ENCODE measurements around the gene RAI14. TPM values are rescaled to one million over a fixed set of nuclear protein-coding genes. Genes with fewer than 3 reads are reported as not detected.

RAI14 gene
- total RNA-seq, 3 donors from 2014 or later = 12.5 to 38.7 (median 22.4) TPM

GRCh38 chr5:34789021-34789531 is 132.9 kb downstream of the RAI14 start:
- DNase-seq (ENCODE audit: low spot score in 2 of 2) = peak in 1 of 2 donors; percentile 30
- Histone ChIP-seq H3K27me3 (no peaks in the 10 kb centered on the region), H3K27ac (no peak overlapping the region), H3K4me1 (peaks cover 0 to 3% of the 10 kb centered on the region in 2 donors), H3K36me3 (no peaks in the 10 kb centered on the region), H3K9me3 (peaks cover 0 to 9% of the 10 kb centered on the region in 2 donors), H3K4me3 (no peak overlapping the region)
- TF ChIP-seq POLR2AphosphoS5 (IDR thresholded peaks at IDR 0.05) (peak in 1 of 3 donors; percentile 30), CTCF (IDR thresholded peaks at IDR 0.05) (no peak)
- intact Hi-C loops (cut with DNase I; ENCODE audit: low total_unique reads) = no loop called here

- no peak overlapping the region for H3K4me3 ChIP-seq
- peaks cover 0 to 3% of the 10 kb centered on the region in 2 donors for H3K4me1 ChIP-seq
- intact Hi-C loops (cut with DNase I; ENCODE audit: low total_unique reads) = no loop called here
- no peaks in the 10 kb centered on the region for H3K36me3 ChIP-seq
- H3K27me3 ChIP-seq = no peaks in the 10 kb centered on the region
- DNase-seq (ENCODE audit: low spot score in 2 of 2) = no peak
- no peak for TF ChIP-seq POLR2AphosphoS5 (IDR thresholded peaks at IDR 0.05)
- TF ChIP-seq CTCF (IDR thresholded peaks at IDR 0.05) = no peak
- TF ChIP-seq POLR2A (IDR thresholded peaks at IDR 0.05) = no peak
- no peak overlapping the region for H3K27ac ChIP-seq
- H3K9me3 ChIP-seq = peaks cover 0 to 9% of the 10 kb centered on the region in 2 donors
Observed at GRCh38 chr5:34789639-34790038, 133.5 kb downstream of the RAI14 start.

GRCh38 chr5:34790069-34790468 is 133.9 kb downstream of the RAI14 start:
- H3K9me3 ChIP-seq = peaks cover 0 to 9% of the 10 kb centered on the region in 2 donors
- H3K27me3 ChIP-seq = no peaks in the 10 kb centered on the region
- no peak for TF ChIP-seq POLR2A (IDR thresholded peaks at IDR 0.05)
- TF ChIP-seq CTCF (IDR thresholded peaks at IDR 0.05) = no peak
- no peak for TF ChIP-seq POLR2AphosphoS5 (IDR thresholded peaks at IDR 0.05)
- no peak overlapping the region for H3K27ac ChIP-seq
- H3K4me1 ChIP-seq = peaks cover 0 to 3% of the 10 kb centered on the region in 2 donors
- DNase-seq (ENCODE audit: low spot score in 2 of 2) = no peak
- intact Hi-C loops (cut with DNase I; ENCODE audit: low total_unique reads) = no loop called here
- H3K36me3 ChIP-seq = no peaks in the 10 kb centered on the region
- H3K4me3 ChIP-seq = no peak overlapping the region

- Histone ChIP-seq H3K36me3 (no peaks in the 10 kb centered on the region), H3K4me3 (no peak overlapping the region), H3K4me1 (peaks cover 0 to 3% of the 10 kb centered on the region in 2 donors), H3K27ac (no peak overlapping the region), H3K27me3 (no peaks in the 10 kb centered on the region), H3K9me3 (peaks cover 0 to 5% of the 10 kb centered on the region in 2 donors)
- intact Hi-C loops (cut with DNase I; ENCODE audit: low total_unique reads) = no loop called here
- TF ChIP-seq POLR2AphosphoS5 (IDR thresholded peaks at IDR 0.05) (no peak), CTCF (IDR thresholded peaks at IDR 0.05) (no peak)
- no peak for DNase-seq (ENCODE audit: low spot score in 2 of 2)
Observed at GRCh38 chr5:34791761-34792244, 135.7 kb downstream of the RAI14 start.

GRCh38 chr5:34802834-34803563 is 146.9 kb downstream of the RAI14 start:
- H3K27ac ChIP-seq = peak overlapping the region in 1 of 2 donors; percentile 25
- H3K4me3 ChIP-seq = no peak overlapping the region
- H3K4me1 ChIP-seq = no peaks in the 10 kb centered on the region
- H3K36me3 ChIP-seq = no peaks in the 10 kb centered on the region
- intact Hi-C loops (cut with DNase I; ENCODE audit: low total_unique reads) = no loop called here
- no peaks in the 10 kb centered on the region for H3K27me3 ChIP-seq
- no peaks in the 10 kb centered on the region for H3K9me3 ChIP-seq
- DNase-seq (ENCODE audit: low spot score in 2 of 2) = no peak
- no peak for TF ChIP-seq POLR2A (IDR thresholded peaks at IDR 0.05)
- no peak for TF ChIP-seq CTCF (IDR thresholded peaks at IDR 0.05)
- no peak for TF ChIP-seq POLR2AphosphoS5 (IDR thresholded peaks at IDR 0.05)
